HG03442 (cell line): ENCODE measurements around the gene PDK4.

Experiments used
- ATAC-seq: cut with Tn5 transposase; IDR thresholded peaks from one replicate; pipeline ENCODE4 v1.9.1; 2021; ENCODE audit warnings: mild to moderate bottlenecking, moderate library complexity; ENCODE audit not compliant: unreplicated experiment

Gene PDK4

GRCh38 chr7:95535662-95536061, 60.7 kb downstream of the PDK4 start:
- no peak for ATAC-seq

GRCh38 chr7:95534796-95535195, 61.5 kb downstream of the PDK4 start:
- ATAC-seq: no peak
